ENCODE results near the gene DENR.

GRCh38 chr12:122732170-122732569 is 20.5 kb upstream of the DENR start:
- TF ChIP-seq ZFX (CRISPR knock-in tag; IDR thresholded peaks at IDR 0.05; ENCODE audit: low read depth): no peak
- no peak for TF ChIP-seq EP300 (IDR thresholded peaks at IDR 0.05; ENCODE audit: low read depth in 2 of 2, low read length in 2 of 2)
- no peak for TF ChIP-seq EP300 (CRISPR knock-in tag; IDR thresholded peaks at IDR 0.05; ENCODE audit: borderline replicate concordance)
